ENCODE data around the gene ETS2. TPM values are rescaled to one million over a fixed set of nuclear protein-coding genes. Genes with fewer than 3 reads are reported as not detected.

The ETS2 gene
- total and polyA plus RNA-seq, 2 of the 4 experiments (the other 2 are of a cell fraction), result 21.3 to 21.7 TPM

- H3K56ac ChIP-seq (ENCODE audit: extremely low read depth, insufficient read depth, low read length), result no peak overlapping the region
- 0 out of 2 replicates have a peak overlapping the region, but pooled peaks have one; percentile 75 for H3K14ac ChIP-seq (replicated peaks; ENCODE audit: low read depth, low read length)
- no peak overlapping the region for H3K9ac ChIP-seq (ENCODE audit: low read depth, low read length)
- no peak overlapping the region for H2AK9ac ChIP-seq (replicated peaks; ENCODE audit: low read depth, low read length, poor library complexity)
- H3K79me1 ChIP-seq (ENCODE audit: low read depth in 1 of 2, low read length in 2 of 2), result peaks cover 0 to 5% of the 10 kb centered on the region in 2 experiments; a peak in 1 of 4 replicates
- H4K20me1 ChIP-seq (ENCODE audit: insufficient read depth, low read length), result no peaks in the 10 kb centered on the region
- intact Hi-C loops (cut with micrococcal nuclease), result no loop called here
- peaks cover 5% of the 10 kb centered on the region for H3K9me3 ChIP-seq (ENCODE audit: control insufficient read depth, insufficient read depth, low read length)
- no peak overlapping the region for H2AFZ ChIP-seq (replicated peaks; ENCODE audit: low read length, poor library complexity)
- in situ Hi-C loops (cut with MboI; ENCODE audit: low sequenced_read_pairs), result no loop called here
- H3K4me3 ChIP-seq (ENCODE audit: insufficient read depth, low read depth, low read length), result no peak overlapping the region
- no peak overlapping the region for H3K18ac ChIP-seq (ENCODE audit: low read depth, low read length)
- H3K36me3 ChIP-seq (ENCODE audit: control insufficient read depth, insufficient read depth, low read length), result no peaks in the 10 kb centered on the region
- POLR2A ChIA-PET (ENCODE audit: unreplicated experiment), result no interaction called here
- H2BK20ac ChIP-seq (ENCODE audit: low read depth, low read length), result peak overlapping the region; percentile 93; the same call in 1 of the 2 replicates
- dilution Hi-C loops (cut with HindIII; ENCODE audit: low sequenced_read_pairs, unreplicated experiment), result no loop called here
- no peak overlapping the region for H3K23ac ChIP-seq (ENCODE audit: low read depth, low read length)
- CTCF ChIA-PET, result no interaction called here
- peaks cover 22% of the 10 kb centered on the region for H3K9me1 ChIP-seq (ENCODE audit: insufficient read depth, low read length)
- H3K4me2 ChIP-seq (ENCODE audit: low read depth, low read length), result no peak overlapping the region
- H3K27ac ChIP-seq (ENCODE audit: insufficient read depth, low read length), result no peak overlapping the region
- no peak for TF ChIP-seq CHD1 (IDR thresholded peaks at IDR 0.05; ENCODE audit: low read depth, low read length)
- no peak for TF ChIP-seq SMC3 (IDR thresholded peaks at IDR 0.05; ENCODE audit: low read depth, low read length)
- TF ChIP-seq RFX5 (IDR thresholded peaks at IDR 0.05; ENCODE audit: low read depth, low read length), result no peak
- no peak for TF ChIP-seq MXI1 (IDR thresholded peaks at IDR 0.05; ENCODE audit: borderline replicate concordance, low read depth, low read length)
- TF ChIP-seq POLR2A (IDR thresholded peaks at IDR 0.05; ENCODE audit: low read depth, low read length), result no peak
- TF ChIP-seq CEBPB (IDR thresholded peaks at IDR 0.05; ENCODE audit: low read depth, low read length), result no peak
- no peak overlapping the region for H4K5ac ChIP-seq (ENCODE audit: low read depth, low read length)
- H3K4me1 ChIP-seq (ENCODE audit: control insufficient read depth, insufficient read depth, low read length), result peaks cover 17% of the 10 kb centered on the region
- no peak for DNase-seq
- no peak overlapping the region for H4K8ac ChIP-seq (ENCODE audit: low read depth in 2 of 2, low read length in 2 of 2)
- ATAC-seq (ENCODE audit: low read depth), result no peak
- H3K27me3 ChIP-seq (ENCODE audit: control insufficient read depth, insufficient read depth, low read length), result no peaks in the 10 kb centered on the region
- H2AK5ac ChIP-seq (ENCODE audit: low read depth, low read length), result 0 out of 2 replicates have a peak overlapping the region, but pooled peaks have one; percentile 94
- peak overlapping the region; percentile 80; the same call in 2 of the 3 replicates for H2BK15ac ChIP-seq (ENCODE audit: low read depth, low read length)
- no peak overlapping the region for H3K4ac ChIP-seq (ENCODE audit: low read depth, low read length)
- H2BK5ac ChIP-seq (ENCODE audit: low read depth, low read length, poor library complexity, severe bottlenecking), result no peak overlapping the region
- no peak overlapping the region for H4K91ac ChIP-seq (ENCODE audit: insufficient read depth, low read depth, low read length)
- no TSS peak for BruUV-seq (replicated peaks)
- peak overlapping the region; percentile 79 for H2BK120ac ChIP-seq (ENCODE audit: low read depth, low read length)
- WGBS, 2 experiments (ENCODE audit: extremely low coverage in 2 of 2, insufficient read length in 1 of 2), result no CpG with 5 or more reads among the region's 5 CpGs
These were observed 30.0 kb upstream of the ETS2 start for GRCh38 chr21:38775733-38776132.

All from IMR-90 (cell line).